Measurements from ENCODE around the gene CD4. TPM values are rescaled to one million over a fixed set of nuclear protein-coding genes. Genes with fewer than 3 reads are reported as not detected.
A peak's percentile ranks its signal among the peaks of the same experiment; 100 is the strongest.

The CD4 gene
- total RNA-seq, 1 donor: not detected

GRCh38 chr12:6851921-6852650 is 62.8 kb downstream of the CD4 start, which contains the start of gene USP5:
USP5 (plus strand) TSS chr12:6852150; CDS start chr12:6852180, 30 bp downstream.
- DNase-seq (ENCODE audit: low read depth): peak; percentile 100
- H3K4me3 ChIP-seq (ENCODE audit: low read depth, low read length): peak within 1 kb of the TSS; percentile 97
- TF ChIP-seq CTCF (IDR thresholded peaks at IDR 0.05; ENCODE audit: insufficient read depth, low read length): no peak

GRCh38 chr12:6852651-6853354 is 63.5 kb downstream of the CD4 start:
- no peak for TF ChIP-seq CTCF (IDR thresholded peaks at IDR 0.05; ENCODE audit: insufficient read depth, low read length)
- peak; percentile 86 for DNase-seq (ENCODE audit: low read depth)
- peak overlapping the region; percentile 80 for H3K4me3 ChIP-seq (ENCODE audit: low read depth, low read length)

- TF ChIP-seq CTCF (IDR thresholded peaks at IDR 0.05; ENCODE audit: insufficient read depth, low read length): no peak
- DNase-seq (ENCODE audit: low read depth): no peak
- H3K4me3 ChIP-seq (ENCODE audit: low read depth, low read length): peak overlapping the region; percentile 80
These were observed 64.3 kb downstream of the CD4 start for GRCh38 chr12:6853626-6854025.

GRCh38 chr12:6854036-6854435 is 64.7 kb downstream of the CD4 start:
- no peak for DNase-seq (ENCODE audit: low read depth)
- TF ChIP-seq CTCF (IDR thresholded peaks at IDR 0.05; ENCODE audit: insufficient read depth, low read length): no peak
- peak overlapping the region; percentile 25 for H3K4me3 ChIP-seq (ENCODE audit: low read depth, low read length)

- DNase-seq (ENCODE audit: low read depth): no peak
- no peak for TF ChIP-seq CTCF (IDR thresholded peaks at IDR 0.05; ENCODE audit: insufficient read depth, low read length)
- no peak overlapping the region for H3K4me3 ChIP-seq (ENCODE audit: low read depth, low read length)
These were observed 66.0 kb downstream of the CD4 start for GRCh38 chr12:6855322-6855721.

- DNase-seq (ENCODE audit: low read depth): no peak
- no peak overlapping the region for H3K4me3 ChIP-seq (ENCODE audit: low read depth, low read length)
- TF ChIP-seq CTCF (IDR thresholded peaks at IDR 0.05; ENCODE audit: insufficient read depth, low read length): no peak
These were observed 69.5 kb downstream of the CD4 start for GRCh38 chr12:6858799-6859198.
